Stimulated activated CD8-positive, alpha-beta memory T cell treated with anti-CD3 and anti-CD28 coated beads, Interleukin-2, amount 100 ng/mL, for 1 hour (primary cell): ENCODE measurements around the gene PELO.
"Not testable (repeated sequence)": the region's sequence is repeated elsewhere in the genome, so short reads cannot be mapped to it uniquely, and the experiment has no call there.

Experiments
- DNase-seq, 2 donors: peaks; one replicate each; pipeline ENCODE4 v3.0.0-alpha.2; 2020; ENCODE audit warnings: low read depth in 2 of 2

Gene PELO

DNA sequence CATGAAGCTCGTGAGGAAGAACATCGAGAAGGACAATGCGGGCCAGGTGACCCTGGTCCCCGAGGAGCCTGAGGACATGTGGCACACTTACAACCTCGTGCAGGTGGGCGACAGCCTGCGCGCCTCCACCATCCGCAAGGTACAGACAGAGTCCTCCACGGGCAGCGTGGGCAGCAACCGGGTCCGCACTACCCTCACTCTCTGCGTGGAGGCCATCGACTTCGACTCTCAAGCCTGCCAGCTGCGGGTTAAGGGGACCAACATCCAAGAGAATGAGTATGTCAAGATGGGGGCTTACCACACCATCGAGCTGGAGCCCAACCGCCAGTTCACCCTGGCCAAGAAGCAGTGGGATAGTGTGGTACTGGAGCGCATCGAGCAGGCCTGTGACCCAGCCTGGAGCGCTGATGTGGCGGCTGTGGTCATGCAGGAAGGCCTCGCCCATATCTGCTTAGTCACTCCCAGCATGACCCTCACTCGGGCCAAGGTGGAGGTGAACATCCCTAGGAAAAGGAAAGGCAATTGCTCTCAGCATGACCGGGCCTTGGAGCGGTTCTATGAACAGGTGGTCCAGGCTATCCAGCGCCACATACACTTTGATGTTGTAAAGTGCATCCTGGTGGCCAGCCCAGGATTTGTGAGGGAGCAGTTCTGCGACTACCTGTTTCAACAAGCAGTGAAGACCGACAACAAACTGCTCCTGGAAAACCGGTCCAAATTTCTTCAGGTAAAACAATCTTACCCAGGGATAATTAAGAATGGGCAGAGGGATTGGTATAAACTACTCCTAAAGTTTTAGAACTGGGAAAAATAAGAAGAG is 12.9 kb downstream of the PELO start:
- peak in 1 of 2 donors; percentile 14 for DNase-seq

DNA sequence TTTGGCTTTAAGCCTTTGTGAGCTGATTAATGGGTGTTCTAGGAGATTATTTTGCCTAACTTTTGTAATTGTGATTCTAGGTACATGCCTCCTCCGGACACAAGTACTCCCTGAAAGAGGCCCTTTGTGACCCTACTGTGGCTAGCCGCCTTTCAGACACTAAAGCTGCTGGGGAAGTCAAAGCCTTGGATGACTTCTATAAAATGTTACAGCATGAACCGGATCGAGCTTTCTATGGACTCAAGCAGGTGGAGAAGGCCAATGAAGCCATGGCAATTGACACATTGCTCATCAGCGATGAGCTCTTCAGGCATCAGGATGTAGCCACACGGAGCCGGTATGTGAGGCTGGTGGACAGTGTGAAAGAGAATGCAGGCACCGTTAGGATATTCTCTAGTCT is 13.6 kb downstream of the PELO start:
- no peak for DNase-seq

DNA sequence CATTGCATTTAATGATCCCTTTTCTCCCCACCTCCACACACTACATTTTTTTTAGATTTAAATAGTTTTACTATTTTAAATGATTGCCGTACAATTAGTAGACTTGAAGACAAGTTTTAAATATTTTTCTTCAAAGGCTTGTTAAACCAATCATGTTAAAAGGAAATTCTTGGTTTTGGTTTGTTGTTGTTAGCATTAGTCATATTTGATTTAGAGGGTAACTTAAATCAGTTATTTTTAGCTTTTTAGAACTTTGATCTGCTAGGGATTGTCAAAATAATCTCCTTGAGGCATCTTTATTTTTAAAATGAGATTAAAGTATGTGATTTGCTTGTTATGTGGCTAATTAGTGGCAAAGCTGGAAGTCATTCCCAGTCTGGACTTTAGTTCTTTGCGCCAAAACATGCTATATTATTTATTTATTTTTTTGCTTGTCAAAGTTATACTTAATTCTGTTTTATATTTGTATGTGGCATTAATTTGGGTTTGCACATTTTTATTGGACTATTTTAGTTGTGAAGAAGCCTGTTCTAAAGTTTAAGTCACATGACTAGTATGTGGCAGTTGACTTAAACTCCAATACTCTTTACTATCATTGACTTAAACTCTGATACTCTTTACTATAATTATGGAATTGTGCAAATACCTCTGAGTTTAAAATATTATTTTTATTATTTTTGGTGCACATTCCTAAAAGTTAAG is 14.7 kb downstream of the PELO start:
- DNase-seq = no peak

DNA sequence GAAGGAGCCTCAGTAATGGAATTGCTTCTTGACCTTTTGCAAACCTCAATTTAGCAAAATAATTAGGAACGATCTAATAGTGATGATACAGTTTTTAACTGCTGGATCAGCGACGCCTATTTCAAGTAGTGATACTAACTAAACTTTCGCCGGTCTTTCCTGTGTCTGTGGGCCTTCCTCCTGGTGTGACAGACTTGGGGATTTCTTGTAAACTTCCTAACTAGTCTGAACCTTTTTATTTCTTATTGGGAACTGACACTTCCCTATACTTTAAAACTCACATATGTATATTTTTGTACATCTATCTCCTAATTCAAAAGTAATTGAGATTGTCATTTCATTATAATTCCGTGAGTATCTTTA is 15.2 kb downstream of the PELO start:
- no peak for DNase-seq

DNA sequence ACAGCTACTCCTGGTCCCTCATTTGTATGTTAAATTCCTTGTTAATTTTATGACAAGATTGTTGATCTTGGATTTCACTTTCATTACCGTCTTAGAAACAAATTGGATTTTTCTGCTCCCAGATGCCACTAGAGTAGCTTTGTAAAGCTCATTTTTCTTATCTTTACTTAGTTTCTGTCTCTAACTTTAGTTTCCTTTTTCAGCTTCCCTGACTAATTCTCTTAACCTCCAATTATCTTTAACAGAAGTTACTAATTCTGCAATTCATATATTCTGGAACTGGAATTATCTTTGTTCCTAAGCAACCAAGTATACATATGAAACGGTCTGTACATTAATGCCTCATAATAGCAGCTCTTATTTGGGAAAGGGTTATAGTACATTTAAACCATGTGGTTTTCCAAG is 16.7 kb downstream of the PELO start:
- no peak for DNase-seq

DNA sequence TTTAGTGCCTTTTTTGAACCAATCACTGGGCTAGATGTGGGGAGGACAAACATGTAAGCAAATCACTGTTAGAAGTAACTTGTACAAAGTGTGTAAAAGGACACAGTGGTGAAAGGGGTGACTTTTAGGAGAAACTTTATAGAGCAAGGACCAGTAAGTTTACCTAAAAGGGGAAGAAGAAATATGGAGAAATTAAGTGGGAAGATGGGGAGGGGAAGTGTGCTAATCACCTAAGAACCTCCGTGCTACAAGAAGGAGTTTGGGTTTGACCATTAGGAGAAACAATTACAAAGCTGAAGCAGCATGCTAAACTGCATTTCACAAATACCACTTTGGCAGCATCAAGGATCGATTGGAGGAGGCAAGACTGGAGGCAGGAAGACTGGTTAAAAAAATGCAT is 17.3 kb downstream of the PELO start:
- no peak for DNase-seq

DNA sequence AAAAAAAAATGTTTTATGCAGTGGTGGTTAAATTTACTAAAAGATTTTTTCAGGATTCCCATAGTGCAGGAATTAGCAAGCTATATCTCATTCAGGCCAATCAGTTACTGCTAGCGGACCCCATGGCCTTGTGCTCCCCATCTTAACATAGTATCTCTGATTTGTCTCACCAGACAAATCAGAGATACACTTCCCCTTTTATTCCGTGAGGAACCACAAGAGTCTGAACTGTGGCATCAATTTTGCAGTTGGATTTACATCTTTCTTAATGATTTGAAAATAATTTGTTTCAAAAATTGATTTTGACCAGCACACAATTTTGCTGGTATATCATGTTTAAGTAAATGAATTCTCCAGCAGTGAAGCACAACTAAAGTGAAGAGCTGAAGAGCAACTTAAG is 17.9 kb downstream of the PELO start:
- no peak for DNase-seq

DNA sequence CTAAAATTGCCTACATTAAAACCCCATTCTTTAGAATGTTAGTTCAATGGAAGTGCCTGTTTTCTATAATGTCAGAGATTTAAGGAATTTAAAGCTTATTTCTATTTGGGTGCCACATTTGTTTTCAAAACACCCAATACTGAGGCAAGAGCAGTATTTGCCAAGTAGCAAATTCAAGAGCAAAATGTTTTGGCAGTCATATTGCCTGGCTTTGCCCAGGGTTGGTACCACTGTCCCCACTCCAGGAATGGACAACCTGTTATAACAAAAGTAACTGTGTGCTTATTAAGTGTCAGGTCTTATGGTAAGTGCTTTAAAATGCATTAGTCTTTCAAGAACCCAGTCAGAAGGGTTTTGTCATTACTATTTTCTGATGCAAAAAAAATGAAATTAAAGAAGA is 19.3 kb downstream of the PELO start:
- no peak for DNase-seq

DNA sequence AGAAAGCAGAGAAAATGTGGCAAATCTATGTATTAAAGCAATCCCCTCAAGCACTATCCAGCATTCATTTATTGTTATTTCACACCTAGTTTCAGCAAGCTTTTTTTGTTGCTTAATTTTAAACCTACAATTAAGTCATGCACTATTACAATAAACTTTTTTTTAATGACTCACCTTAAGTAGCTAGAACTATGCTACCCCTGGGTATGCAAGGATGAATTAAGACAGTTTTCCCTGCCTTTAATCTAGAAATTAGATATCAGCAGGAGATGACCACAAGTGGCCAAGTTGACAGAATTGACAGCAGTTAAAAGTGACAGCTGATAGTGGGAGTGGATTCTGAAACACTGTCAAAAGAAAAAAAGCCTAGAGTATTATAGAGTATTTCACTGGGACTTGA is 20.0 kb downstream of the PELO start:
- DNase-seq = no peak

DNA sequence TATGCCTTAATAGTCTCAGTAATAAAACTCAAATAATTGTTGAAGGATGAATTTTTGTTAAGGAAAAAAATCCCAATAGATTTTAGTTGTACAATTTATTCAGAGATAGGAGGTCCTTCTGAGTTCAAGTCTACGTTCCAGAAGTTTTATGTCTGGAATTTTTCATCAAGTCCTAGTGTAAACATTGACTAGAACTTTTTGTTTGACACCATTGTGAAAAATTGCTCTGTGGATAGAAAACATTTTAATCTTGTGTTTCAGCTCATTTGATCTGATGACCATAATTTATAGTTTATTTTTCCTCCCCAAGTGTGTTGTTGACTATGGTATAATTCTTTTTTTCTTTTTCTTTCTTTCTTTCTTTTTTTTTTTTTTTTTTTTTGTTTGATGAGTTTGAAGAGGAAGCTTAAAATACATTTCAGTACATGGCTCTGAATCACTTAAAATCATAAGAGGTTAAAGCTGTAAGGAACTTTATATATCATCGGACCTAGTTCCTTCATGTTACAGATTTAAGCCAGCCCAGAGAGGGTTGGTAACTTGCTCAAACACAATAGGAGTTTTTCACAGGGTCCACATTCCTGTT is 20.7 kb downstream of the PELO start:
- DNase-seq = no peak

DNA sequence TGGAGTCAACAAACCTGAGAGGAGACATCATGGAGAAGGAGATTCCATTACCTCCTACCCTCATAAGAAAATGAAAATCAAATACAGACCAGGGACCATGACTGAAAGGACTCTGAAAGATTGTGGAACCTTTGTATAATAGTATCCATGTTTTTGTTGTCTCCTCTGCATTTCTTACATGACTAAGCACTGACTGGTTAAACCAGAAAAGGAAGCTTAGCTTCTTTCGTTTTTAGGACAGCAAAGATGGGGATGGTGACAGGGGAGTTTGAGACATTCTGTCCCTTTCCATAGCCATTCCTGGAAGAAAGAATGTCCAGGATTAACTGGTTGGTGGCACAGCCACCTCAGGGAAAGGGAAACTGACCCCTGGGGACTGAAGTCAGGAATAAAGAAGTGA is 22.2 kb downstream of the PELO start:
- no peak for DNase-seq

DNA sequence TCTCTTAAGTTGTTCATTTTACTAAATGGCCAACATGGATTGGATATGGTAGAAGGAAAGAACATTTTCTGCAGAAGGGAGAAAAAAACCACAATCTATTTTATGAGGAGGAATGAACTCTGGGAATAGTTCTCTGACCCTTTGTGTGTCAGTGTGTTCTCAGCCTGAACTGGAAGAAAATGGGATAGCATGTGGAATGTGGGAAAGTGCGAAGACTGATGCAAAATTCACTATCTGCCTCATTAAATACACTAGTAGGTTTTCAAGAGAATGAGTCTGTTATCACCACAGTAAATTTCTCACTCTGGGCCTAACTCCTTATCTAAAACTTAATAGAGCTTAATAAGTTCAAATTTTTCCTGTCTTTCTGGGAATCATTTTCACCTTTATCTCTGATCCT is 22.7 kb downstream of the PELO start:
- DNase-seq = no peak

DNA sequence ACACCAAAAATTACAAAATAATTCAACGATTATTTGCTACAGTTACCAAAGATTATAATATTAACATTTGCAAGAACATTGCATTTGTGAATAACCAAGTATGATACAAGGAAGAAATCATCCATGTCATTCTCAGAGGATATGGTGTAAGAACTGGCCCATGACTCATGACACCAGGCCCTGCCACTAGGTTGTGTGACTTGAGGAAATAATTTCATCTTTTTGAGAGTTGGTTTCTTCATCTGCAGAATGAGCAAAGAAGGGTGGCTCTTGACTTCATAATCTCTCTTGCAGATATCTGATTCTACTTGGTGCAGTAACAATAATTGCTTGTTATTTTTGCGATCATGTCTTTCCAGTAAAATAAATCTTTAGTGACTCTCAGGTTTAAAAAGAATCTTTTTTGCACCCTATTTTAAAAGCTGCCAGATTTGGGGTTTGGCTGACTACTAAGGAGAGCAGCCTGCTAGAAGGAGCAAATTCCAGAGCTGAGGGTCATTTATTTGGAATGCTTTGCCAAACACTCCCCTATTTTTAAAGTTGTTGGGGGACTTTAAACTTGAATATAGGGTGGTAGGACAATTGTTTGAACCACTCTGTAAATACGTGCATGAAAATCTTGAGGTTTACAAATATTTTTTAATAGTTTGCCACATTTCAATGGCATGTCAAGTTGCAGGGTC is 23.5 kb downstream of the PELO start:
- no peak for DNase-seq

DNA sequence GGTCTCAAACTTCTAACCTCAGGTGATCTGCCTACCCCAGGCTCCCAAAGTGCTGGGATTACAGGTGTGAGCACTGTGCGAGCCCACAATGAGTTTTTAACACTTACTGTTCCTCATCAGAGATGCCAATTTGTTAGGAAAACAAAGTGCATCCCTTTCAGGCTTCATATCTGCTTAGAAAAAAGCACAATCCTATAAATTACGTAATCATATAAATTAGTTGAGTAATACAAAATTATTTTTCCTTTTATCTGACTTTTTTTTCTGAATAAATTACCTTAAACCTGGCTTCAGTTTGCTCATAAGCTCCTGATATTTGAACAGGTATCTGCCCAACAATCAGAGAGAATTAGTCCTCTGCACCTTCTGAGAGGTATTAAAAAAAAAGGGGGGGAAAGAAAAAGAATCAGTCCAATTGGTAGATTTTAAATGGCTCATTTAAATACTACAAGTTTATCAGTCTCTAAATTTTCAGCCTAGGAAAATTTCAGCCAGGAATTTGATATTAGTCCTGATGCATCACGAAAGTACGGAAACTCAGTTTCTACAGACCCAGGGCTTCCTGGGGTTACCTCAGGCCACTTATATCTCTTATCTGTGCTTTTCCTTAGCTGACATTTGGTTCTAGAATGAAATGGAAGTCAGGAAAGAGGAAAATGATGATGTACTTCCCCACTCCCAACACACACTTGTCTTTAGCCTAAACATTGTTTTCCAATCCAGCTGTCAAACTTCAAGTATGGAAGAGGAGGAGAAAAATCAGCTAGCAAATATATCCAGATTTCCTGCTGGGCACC is 26.8 kb downstream of the PELO start:
- DNase-seq = no peak

DNA sequence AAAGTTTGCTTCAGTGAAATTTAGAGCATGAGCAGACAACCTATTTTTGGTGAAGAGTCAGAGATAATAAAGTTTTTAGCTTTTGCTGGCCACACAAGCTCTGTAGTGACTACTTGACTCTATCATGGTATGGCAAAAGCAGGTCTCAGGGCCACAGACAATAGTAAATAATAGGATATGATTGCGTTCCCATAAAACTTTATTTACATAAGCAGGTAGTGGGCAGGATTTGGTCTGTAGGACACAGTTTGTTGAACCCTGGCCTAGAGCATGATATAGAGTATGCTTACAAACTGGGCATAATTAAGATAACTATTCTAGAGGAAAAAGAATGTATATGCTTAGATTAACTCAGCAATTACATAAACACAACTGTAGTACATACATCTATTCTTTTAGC is 30.1 kb downstream of the PELO start:
- no peak for DNase-seq

DNA sequence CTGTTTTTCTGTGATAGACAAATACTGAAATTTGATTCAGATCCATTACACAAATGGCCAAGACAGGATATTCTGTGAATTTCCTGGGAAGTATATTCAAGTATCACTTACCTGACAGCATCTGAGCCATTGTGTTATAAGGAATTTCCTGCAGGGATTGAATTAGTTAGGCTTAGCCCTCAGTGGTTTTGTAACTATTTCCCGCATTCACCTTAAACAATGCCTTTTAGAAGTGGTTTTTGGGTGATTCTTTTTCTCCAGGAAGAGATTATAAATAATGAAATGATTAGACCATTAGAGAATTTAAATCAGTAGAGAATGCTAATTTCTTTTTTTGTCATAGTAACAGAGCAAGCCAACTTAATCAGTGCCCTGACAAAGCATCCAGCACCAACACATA is 30.6 kb downstream of the PELO start:
- DNase-seq = no peak

DNA sequence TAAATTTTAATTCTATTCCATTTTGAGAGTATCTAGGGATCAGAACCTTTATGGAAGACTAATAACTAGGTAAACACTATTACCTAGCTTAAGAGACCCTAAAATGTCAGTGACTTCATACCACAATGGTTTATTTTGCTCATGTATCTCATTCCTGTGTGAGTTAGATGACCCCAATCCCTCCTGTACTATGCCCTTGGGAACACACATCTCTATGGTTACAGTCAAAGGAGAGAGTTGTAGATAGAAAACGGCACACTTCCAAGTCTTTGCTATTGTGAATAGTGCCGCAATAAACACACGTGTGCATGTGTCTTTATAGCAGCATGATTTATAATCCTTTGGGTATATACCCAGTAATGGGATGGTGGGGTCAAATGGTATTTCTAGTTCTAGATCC is 31.1 kb downstream of the PELO start:
- not testable (repeated sequence) for DNase-seq

DNA sequence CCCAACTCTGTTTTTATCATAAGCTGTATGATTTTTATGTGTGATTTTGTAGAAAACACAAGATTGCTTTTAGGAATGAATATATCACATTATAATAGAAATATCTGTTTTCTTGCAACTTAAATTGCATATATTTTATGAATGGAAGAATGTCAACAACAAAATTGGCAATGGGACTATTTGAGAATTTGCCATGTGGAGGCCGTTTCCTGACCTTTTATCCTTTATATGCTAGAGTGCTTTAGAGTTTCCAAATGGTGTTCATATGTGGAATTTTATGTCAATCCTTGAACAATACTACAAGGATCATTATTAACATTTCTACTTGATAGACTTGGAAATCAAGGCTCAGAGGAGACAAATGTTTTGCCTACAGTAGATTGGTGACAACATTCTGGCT is 34.2 kb downstream of the PELO start:
- no peak for DNase-seq

DNA sequence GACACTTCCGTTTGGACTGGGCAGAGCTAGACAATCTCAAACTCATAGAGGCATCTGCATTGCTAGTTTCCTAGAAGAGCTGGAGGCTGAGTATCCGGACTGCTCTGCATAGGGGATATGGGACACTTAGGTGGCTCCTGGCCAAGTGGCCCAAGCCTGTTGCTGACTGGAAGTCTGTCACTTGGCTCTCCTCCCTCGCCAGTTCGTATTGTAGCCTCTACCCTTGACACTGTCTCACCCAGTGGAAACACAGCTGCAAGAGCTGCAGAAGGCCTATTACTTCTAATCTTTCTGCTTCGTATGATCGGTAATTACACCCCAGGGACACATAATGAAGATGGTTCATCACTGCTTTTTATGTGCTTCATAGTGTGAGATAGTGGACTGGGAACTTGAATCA is 34.7 kb downstream of the PELO start:
- no peak for DNase-seq

DNA sequence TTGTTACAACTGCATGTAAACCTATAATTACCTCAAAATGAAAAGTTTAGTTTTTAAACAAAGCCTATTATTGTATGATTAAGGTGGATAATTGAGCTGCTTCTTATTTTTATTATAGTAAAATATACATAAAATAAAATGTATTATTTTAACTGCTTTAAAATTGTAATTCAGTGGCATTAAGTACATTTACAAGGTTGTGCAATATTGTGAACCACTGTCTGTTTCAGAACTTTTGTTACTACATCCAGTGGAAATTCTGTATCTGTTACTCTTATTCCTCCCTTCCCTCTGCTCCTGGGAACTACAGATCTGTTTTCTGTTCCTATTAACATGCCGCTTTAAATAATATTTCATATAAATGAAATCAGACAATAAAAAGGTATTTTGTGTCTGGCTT is 37.1 kb downstream of the PELO start:
- no peak for DNase-seq

DNA sequence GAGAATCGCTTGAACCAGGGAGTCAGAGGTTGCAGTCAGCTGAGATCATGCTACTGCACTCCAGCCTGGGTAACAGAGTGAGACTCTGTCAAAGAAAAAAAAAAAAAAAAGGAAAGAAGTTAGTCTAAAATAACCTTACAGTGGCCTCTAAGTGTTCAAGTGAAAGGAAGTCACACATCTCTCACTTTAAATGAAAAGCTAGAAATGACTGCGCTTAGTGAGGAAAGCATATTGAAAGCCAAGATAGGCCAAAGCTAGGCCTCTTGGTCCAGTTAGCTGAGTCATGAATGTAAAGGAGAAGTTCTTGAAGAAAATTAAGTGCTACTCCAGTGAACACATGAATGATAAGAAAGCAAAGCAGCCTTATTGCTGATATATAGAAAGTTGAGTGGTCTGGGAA is 38.1 kb downstream of the PELO start:
- no peak for DNase-seq

DNA sequence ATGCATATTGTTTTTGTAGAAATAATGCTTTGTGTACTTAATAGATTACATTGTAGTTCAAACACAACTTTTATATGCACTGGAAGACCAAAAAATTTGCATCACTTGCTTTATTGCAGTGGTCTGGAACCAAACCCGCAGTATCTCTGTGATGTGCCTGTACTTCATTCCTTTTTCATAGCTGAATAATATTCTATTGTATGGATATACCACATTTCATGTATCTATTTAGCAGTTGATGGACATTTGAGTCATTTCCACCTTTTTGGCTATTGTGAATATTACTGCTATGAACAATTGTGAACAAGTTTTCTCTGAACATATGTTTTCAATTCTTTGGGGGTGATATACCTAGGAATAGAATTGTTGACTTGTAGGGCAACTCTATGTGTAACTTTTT is 40.1 kb downstream of the PELO start:
- DNase-seq = no peak
